Esophagus (tissue), 2 donors: ENCODE data around the gene DUSP1. TPM values are rescaled to one million over a fixed set of nuclear protein-coding genes. Genes with fewer than 3 reads are reported as not detected.

Experiments used
- H3K27ac ChIP-seq, 2 donors: one replicate each; pipeline ENCODE4 v1.5.1; 2013; ENCODE audit warnings: low read depth in 2 of 2, mild to moderate bottlenecking in 2 of 2, inconsistent platforms in 1 of 2, low read length in 1 of 2, moderate library complexity in 1 of 2
- H3K27me3 ChIP-seq, 2 donors: one replicate each; pipeline ENCODE4 v1.6.1; 2013; ENCODE audit warnings: low read length in 2 of 2, control low read depth in 1 of 2, mild to moderate bottlenecking in 1 of 2; ENCODE audit not compliant: insufficient read depth in 2 of 2, control insufficient read depth in 1 of 2
- H3K36me3 ChIP-seq, 2 donors: one replicate each; pipeline ENCODE4 v1.6.1; 2013; ENCODE audit warnings: low read length in 1 of 2; ENCODE audit not compliant: control insufficient read depth in 2 of 2, insufficient read depth in 2 of 2
- H3K4me1 ChIP-seq, 2 donors: one replicate each; pipeline ENCODE4 v1.6.1; 2013; ENCODE audit warnings: low read length in 1 of 2; ENCODE audit not compliant: control insufficient read depth in 2 of 2, insufficient read depth in 2 of 2
- H3K4me3 ChIP-seq, 2 donors: one replicate each; pipeline ENCODE4 v1.5.1; 2013; ENCODE audit warnings: low read length in 2 of 2, mild to moderate bottlenecking in 2 of 2, low read depth in 1 of 2, moderate library complexity in 1 of 2
- H3K9me3 ChIP-seq, 2 donors: one replicate each; pipeline ENCODE4 v1.6.1; 2013; ENCODE audit warnings: mild to moderate bottlenecking in 2 of 2, low read depth in 1 of 2, low read length in 1 of 2, moderate library complexity in 1 of 2; ENCODE audit not compliant: control insufficient read depth in 2 of 2, insufficient read depth in 1 of 2
- WGBS, 2 donors: extraction: QIAGEN DNeasy Blood & Tissue Kit; methylation state at CpG; one replicate each; pipeline ENCODE4 v1.1.7; 2013; 5-methylcytosine and 5-hydroxymethylcytosine counted together
- polyA plus RNA-seq, 2 donors: library from polyadenylated mRNA; stranded (reverse); fragments of 200-250 nt; gene quantifications; one replicate each; pipeline ENCODE4 v1.2.3, GENCODE V29; 2013
- donor health status: healthy with polysubstance abuse.
- donor health status: Bipolar disorder and iron deficiency.

DUSP1 gene
- polyA plus RNA-seq, 2 donors = 90.4 to 129 TPM

GRCh38 chr5:172757394-172758010 is 13.5 kb downstream of the DUSP1 start:
- H3K27ac ChIP-seq = peak overlapping the region; percentile 26 to 47
- no peaks in the 10 kb centered on the region for H3K9me3 ChIP-seq
- no peak overlapping the region for H3K4me3 ChIP-seq
- peaks cover 0 to 2% of the 10 kb centered on the region in 2 donors for H3K4me1 ChIP-seq
- H3K27me3 ChIP-seq = no peaks in the 10 kb centered on the region
- 85 to 86% methylated on average over 9 of the region's 9 CpGs for WGBS, 2 donors
- no peaks in the 10 kb centered on the region for H3K36me3 ChIP-seq

GRCh38 chr5:172756764-172757393 is 14.1 kb downstream of the DUSP1 start:
- Histone ChIP-seq H3K4me3 (no peak overlapping the region), H3K9me3 (no peaks in the 10 kb centered on the region), H3K27me3 (no peaks in the 10 kb centered on the region), H3K36me3 (no peaks in the 10 kb centered on the region), H3K4me1 (peaks cover 0 to 2% of the 10 kb centered on the region in 2 donors), H3K27ac (no peak overlapping the region)
- WGBS, 2 donors = 84 to 85% methylated on average over 10 of the region's 10 CpGs

- Histone ChIP-seq H3K4me1 (peaks cover 2 to 6% of the 10 kb centered on the region in 2 donors), H3K9me3 (no peaks in the 10 kb centered on the region), H3K4me3 (no peak overlapping the region), H3K36me3 (no peaks in the 10 kb centered on the region), H3K27me3 (no peaks in the 10 kb centered on the region), H3K27ac (no peak overlapping the region)
- 92% methylated on average over 6 of the region's 6 CpGs for WGBS, 2 donors
Observed at GRCh38 chr5:172754596-172755356, 16.2 kb downstream of the DUSP1 start.

- H3K36me3 ChIP-seq = no peaks in the 10 kb centered on the region
- no peaks in the 10 kb centered on the region for H3K9me3 ChIP-seq
- H3K4me1 ChIP-seq = peaks cover 2 to 7% of the 10 kb centered on the region in 2 donors
- no peak overlapping the region for H3K4me3 ChIP-seq
- WGBS, 2 donors = 47 to 59% methylated on average over 2 of the region's 2 CpGs
- no peak overlapping the region for H3K27ac ChIP-seq
- no peaks in the 10 kb centered on the region for H3K27me3 ChIP-seq
Observed at GRCh38 chr5:172753101-172753500, 17.9 kb downstream of the DUSP1 start.

- Histone ChIP-seq H3K9me3 (no peaks in the 10 kb centered on the region), H3K4me3 (no peak overlapping the region), H3K4me1 (peaks cover 0 to 7% of the 10 kb centered on the region in 2 donors), H3K36me3 (no peaks in the 10 kb centered on the region), H3K27ac (no peak overlapping the region), H3K27me3 (no peaks in the 10 kb centered on the region)
- 85 to 88% methylated on average over 14 of the region's 14 CpGs for WGBS, 2 donors
Observed at GRCh38 chr5:172751761-172752510, 19.1 kb downstream of the DUSP1 start.

- 46 to 52% methylated on average over 19 of the region's 19 CpGs for WGBS, 2 donors
- no peaks in the 10 kb centered on the region for H3K27me3 ChIP-seq
- H3K9me3 ChIP-seq = no peaks in the 10 kb centered on the region
- peaks cover 0 to 10% of the 10 kb centered on the region in 2 donors for H3K4me1 ChIP-seq
- peak overlapping the region; percentile 30 to 81 for H3K27ac ChIP-seq
- no peaks in the 10 kb centered on the region for H3K36me3 ChIP-seq
- no peak overlapping the region for H3K4me3 ChIP-seq
Observed at GRCh38 chr5:172749881-172750633, 20.9 kb downstream of the DUSP1 start.

GRCh38 chr5:172749076-172749475 is 21.9 kb downstream of the DUSP1 start:
- WGBS, 2 donors = 90 to 94% methylated on average over 7 of the region's 7 CpGs
- Histone ChIP-seq H3K36me3 (no peaks in the 10 kb centered on the region), H3K27me3 (no peaks in the 10 kb centered on the region), H3K4me3 (no peak overlapping the region), H3K27ac (peak overlapping the region; percentile 30 to 66), H3K4me1 (peaks cover 0 to 14% of the 10 kb centered on the region in 2 donors), H3K9me3 (no peaks in the 10 kb centered on the region)

- no peaks in the 10 kb centered on the region for H3K27me3 ChIP-seq
- no peak overlapping the region for H3K4me3 ChIP-seq
- H3K27ac ChIP-seq = peak overlapping the region; percentile 74 to 77
- H3K36me3 ChIP-seq = no peaks in the 10 kb centered on the region
- 52 to 61% methylated on average over 36 of the region's 36 CpGs for WGBS, 2 donors
- peaks cover 0 to 14% of the 10 kb centered on the region in 2 donors for H3K4me1 ChIP-seq
- H3K9me3 ChIP-seq = no peaks in the 10 kb centered on the region
Observed at GRCh38 chr5:172748341-172748843, 22.6 kb downstream of the DUSP1 start.
